ENCODE measurements around the gene SFMBT1. TPM values are rescaled to one million over a fixed set of nuclear protein-coding genes. Genes with fewer than 3 reads are reported as not detected.

SFMBT1 gene
- total RNA-seq, 1 donor = 7.5 TPM

DNA sequence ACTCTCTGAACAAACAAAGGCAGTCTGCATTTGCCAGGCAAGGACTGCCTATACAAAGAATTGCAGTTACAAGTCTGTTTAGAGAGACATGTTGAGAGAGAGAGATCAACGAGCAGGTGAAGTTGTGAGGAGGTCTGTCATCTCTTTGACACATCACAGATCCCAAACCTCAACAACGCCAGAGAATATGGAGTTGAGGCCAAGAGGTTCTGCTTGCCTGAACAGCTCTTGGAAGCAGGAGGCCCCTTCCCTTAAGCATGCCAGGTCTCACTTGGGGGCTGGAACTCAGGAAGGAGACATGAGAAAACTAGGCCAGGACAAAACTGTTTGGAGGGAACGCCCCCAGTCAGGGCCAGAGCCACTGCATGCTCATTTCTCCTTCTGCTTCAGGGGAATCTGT, 188.7 kb downstream of the SFMBT1 start:
- TF ChIP-seq, protein P1, sequence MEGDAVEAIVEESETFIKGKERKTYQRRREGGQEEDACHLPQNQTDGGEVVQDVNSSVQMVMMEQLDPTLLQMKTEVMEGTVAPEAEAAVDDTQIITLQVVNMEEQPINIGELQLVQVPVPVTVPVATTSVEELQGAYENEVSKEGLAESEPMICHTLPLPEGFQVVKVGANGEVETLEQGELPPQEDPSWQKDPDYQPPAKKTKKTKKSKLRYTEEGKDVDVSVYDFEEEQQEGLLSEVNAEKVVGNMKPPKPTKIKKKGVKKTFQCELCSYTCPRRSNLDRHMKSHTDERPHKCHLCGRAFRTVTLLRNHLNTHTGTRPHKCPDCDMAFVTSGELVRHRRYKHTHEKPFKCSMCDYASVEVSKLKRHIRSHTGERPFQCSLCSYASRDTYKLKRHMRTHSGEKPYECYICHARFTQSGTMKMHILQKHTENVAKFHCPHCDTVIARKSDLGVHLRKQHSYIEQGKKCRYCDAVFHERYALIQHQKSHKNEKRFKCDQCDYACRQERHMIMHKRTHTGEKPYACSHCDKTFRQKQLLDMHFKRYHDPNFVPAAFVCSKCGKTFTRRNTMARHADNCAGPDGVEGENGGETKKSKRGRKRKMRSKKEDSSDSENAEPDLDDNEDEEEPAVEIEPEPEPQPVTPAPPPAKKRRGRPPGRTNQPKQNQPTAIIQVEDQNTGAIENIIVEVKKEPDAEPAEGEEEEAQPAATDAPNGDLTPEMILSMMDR (IDR thresholded peaks at IDR 0.05; ENCODE audit: insufficient read depth, low read length) = no peak
- H3K4me3 ChIP-seq (ENCODE audit: low read depth, low read length) = no peak overlapping the region
- no peak for DNase-seq (ENCODE audit: low read depth)

DNA sequence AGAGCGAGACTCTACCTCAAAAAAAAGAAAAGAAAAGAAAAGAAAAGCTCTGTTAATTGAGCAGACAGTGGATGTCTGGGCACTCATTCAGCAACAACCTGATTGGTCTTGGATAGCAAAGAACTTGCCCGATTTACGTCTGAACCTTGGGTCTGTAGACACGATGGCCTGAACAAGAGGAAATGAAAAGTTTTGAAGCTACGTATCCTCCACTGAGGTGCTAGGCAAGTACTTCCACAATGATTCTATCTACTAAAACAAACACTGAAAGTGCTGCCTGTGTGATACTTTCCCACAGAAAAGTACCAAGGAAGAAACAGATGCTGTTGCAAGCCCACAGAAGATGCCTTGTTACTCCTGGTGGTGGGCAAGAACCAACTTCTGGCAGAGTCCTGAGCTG, 189.2 kb downstream of the SFMBT1 start:
- no peak overlapping the region for H3K4me3 ChIP-seq (ENCODE audit: low read depth, low read length)
- no peak for DNase-seq (ENCODE audit: low read depth)
- TF ChIP-seq, protein P1 (IDR thresholded peaks at IDR 0.05; ENCODE audit: insufficient read depth, low read length) = no peak

DNA sequence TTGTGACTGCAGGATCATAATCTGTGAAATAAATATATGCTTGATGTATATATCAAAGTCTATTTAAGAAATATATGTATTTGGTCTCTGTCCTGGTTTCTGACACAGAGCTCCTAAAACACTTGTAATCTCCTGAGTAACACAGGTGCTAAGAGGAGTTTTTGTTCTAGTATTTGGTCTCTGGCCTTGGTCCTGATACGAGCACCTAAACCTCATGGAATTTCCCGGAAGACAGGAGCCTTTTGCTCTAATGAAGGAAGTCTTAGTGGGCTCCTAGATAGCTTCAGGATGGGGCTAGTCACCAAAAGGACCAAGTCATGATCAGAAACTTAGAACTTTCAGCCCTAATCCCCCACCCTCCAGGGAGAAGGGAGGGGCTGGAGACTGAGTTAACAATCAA, 191.9 kb downstream of the SFMBT1 start:
- H3K4me3 ChIP-seq (ENCODE audit: low read depth, low read length) = no peak overlapping the region
- no peak for DNase-seq (ENCODE audit: low read depth)
- TF ChIP-seq, protein P1 (IDR thresholded peaks at IDR 0.05; ENCODE audit: insufficient read depth, low read length) = no peak

Other genes with a start within 250 kb of the SFMBT1 start
- gene ITIH4, start 215.4 kb downstream of the SFMBT1 start, total RNA-seq (ENCODE audit: low replicate concordance) = 0.36 TPM in 1 of 2 replicates, not detected in the other
- gene MUSTN1, start 211.1 kb downstream of the SFMBT1 start, total RNA-seq (ENCODE audit: low replicate concordance) = not detected in 2 replicates
- gene STIMATE, start 148.5 kb downstream of the SFMBT1 start, total RNA-seq (ENCODE audit: low replicate concordance) = 7.8 and 13.1 TPM in 2 replicates
- 13.9 and 15.4 TPM in 2 replicates for gene RFT1, start 84.4 kb upstream of the SFMBT1 start, total RNA-seq (ENCODE audit: low replicate concordance)
- 1.6 and 2.9 TPM in 2 replicates for gene PRKCD, start 115.1 kb upstream of the SFMBT1 start, total RNA-seq (ENCODE audit: low replicate concordance)
- 265 and 457 TPM in 2 replicates for gene TKT, start 209.9 kb upstream of the SFMBT1 start, total RNA-seq (ENCODE audit: low replicate concordance)

Measured in fibroblast of the aortic adventitia (primary cell).